Neural cell (in vitro differentiated cells): ENCODE data around the gene POLH. TPM values are rescaled to one million over a fixed set of nuclear protein-coding genes. Genes with fewer than 3 reads are reported as not detected.
"Not testable (repeated sequence)": the region's sequence is repeated elsewhere in the genome, so short reads cannot be mapped to it uniquely, and the experiment has no call there.

Experiments used
- H2AFZ ChIP-seq: fragments of 200-600, 300-800 bp; sonication (generic), shearing (Covaris generic); 2 replicates; pipeline ENCODE4 v1.6.0; 2014; ENCODE audit warnings: low read depth, mild to moderate bottlenecking, antibody characterized with exemption, low read length, moderate library complexity
- H3F3A ChIP-seq: fragments of 200-600 bp; shearing (Covaris generic); 2 replicates; pipeline ENCODE4 v1.6.1; 2016; ENCODE audit warnings: mild to moderate bottlenecking, moderate library complexity, mixed read lengths, antibody characterized with exemption, low read length; ENCODE audit not compliant: insufficient read depth, poor library complexity, severe bottlenecking
- H3K27ac ChIP-seq: fragments of 200-600, 300-800 bp; sonication (generic), shearing (Covaris generic); 2 replicates; pipeline ENCODE4 v1.5.1; 2014; ENCODE audit warnings: mild to moderate bottlenecking, low read length, moderate library complexity
- H3K27me3 ChIP-seq: fragments of 300-800, 200-600 bp; sonication (generic), shearing (Covaris generic); 2 replicates; pipeline ENCODE4 v1.6.0; 2014; ENCODE audit warnings: mild to moderate bottlenecking, low read depth, low read length, moderate library complexity; ENCODE audit not compliant: insufficient read depth
- H3K36me3 ChIP-seq: fragments of 300-800, 200-600 bp; sonication (generic), shearing (Covaris generic); 2 replicates; pipeline ENCODE4 v1.5.1; 2014; ENCODE audit warnings: mild to moderate bottlenecking, antibody characterized with exemption, low read length, moderate library complexity; ENCODE audit not compliant: insufficient read depth
- H3K4me2 ChIP-seq: fragments of 300-800, 200-600 bp; sonication (generic), shearing (Covaris generic); 2 replicates; pipeline ENCODE4 v1.6.0; 2014; ENCODE audit warnings: mild to moderate bottlenecking, low read length
- H3K4me3 ChIP-seq: fragments of 300-800, 200-600 bp; sonication (generic), shearing (Covaris generic); 2 replicates; pipeline ENCODE4 v1.5.1; 2014; ENCODE audit warnings: mild to moderate bottlenecking, low read length, moderate library complexity
- H3K79me2 ChIP-seq: fragments of 200-600 bp; shearing (Covaris generic); replicated peaks from 2 replicates; pipeline ENCODE4 v1.6.0; 2014; ENCODE audit warnings: mild to moderate bottlenecking, low read length, moderate library complexity; ENCODE audit not compliant: insufficient read depth
- H3K9ac ChIP-seq: fragments of 300-800, 200-600 bp; sonication (generic), shearing (Covaris generic); 2 replicates; pipeline ENCODE4 v1.6.1; 2016; ENCODE audit warnings: mild to moderate bottlenecking, low read length, mixed read lengths
- H3K9me2 ChIP-seq: fragments of 200-600 bp; shearing (Covaris generic); 2 replicates; pipeline ENCODE4 v1.6.1; 2016; ENCODE audit warnings: mild to moderate bottlenecking, low read length, mixed read lengths; ENCODE audit not compliant: insufficient read depth
- H3K9me3 ChIP-seq: fragments of 200-600, 300-800 bp; sonication (generic), shearing (Covaris generic); 2 replicates; pipeline ENCODE4 v1.6.1; 2016; ENCODE audit warnings: mild to moderate bottlenecking, mixed run types, low read length, moderate library complexity, mixed read lengths
- H4K20me1 ChIP-seq: fragments of 200-600 bp; shearing (Covaris generic); 2 replicates; pipeline ENCODE4 v1.6.1; 2016; ENCODE audit warnings: mild to moderate bottlenecking, mixed run types; ENCODE audit not compliant: insufficient read depth
- EP300 ChIP-seq: fragments of 450-650 bp; conservative IDR thresholded peaks from 2 replicates; pipeline ENCODE4 v1.6.1; 2014; ENCODE audit warnings: antibody characterized with exemption, mild to moderate bottlenecking, moderate library complexity; ENCODE audit not compliant: poor library complexity, severe bottlenecking
- EZH2 ChIP-seq: fragments of 200-600, 300-800 bp; shearing (Covaris generic), sonication (generic); IDR thresholded peaks from 2 replicates; pipeline ENCODE4 v1.6.1; 2014; ENCODE audit warnings: antibody characterized with exemption, low read length, borderline replicate concordance, mild to moderate bottlenecking; ENCODE audit not compliant: insufficient read depth, poor library complexity, severe bottlenecking
- MXI1 ChIP-seq: fragments of 450-650 bp; conservative IDR thresholded peaks from 2 replicates; pipeline ENCODE4 v1.6.1; 2014; ENCODE audit warnings: antibody characterized with exemption, mild to moderate bottlenecking; ENCODE audit not compliant: poor library complexity, severe bottlenecking
- POLR2AphosphoS5 ChIP-seq: IDR thresholded peaks from 2 replicates; pipeline ENCODE4 v1.6.1; 2012
- RAD21 ChIP-seq: fragments of 450-650 bp; conservative IDR thresholded peaks from 2 replicates; pipeline ENCODE4 v1.6.1; 2014; ENCODE audit warnings: antibody characterized with exemption, mild to moderate bottlenecking, moderate library complexity
- SMC3 ChIP-seq: fragments of 450-650 bp; conservative IDR thresholded peaks from 2 replicates; pipeline ENCODE4 v1.6.1; 2014; ENCODE audit warnings: antibody characterized with exemption, mild to moderate bottlenecking, moderate library complexity; ENCODE audit not compliant: poor library complexity
- TAF1 ChIP-seq: IDR thresholded peaks from 2 replicates; pipeline ENCODE4 v1.6.1; 2012; ENCODE audit warnings: low read depth
- polyA plus RNA-seq: library from polyadenylated mRNA; depleted of rRNA; stranded (reverse); fragments of >200 nt; gene quantifications from 2 replicates; pipeline ENCODE4 v1.2.3, GENCODE V29; 2014
- small RNA-seq, 3 experiments: library from RNA; depleted of rRNA; stranded (forward); fragments of <200 nt; gene quantifications; one replicate each; pipeline ENCODE3, GENCODE V24; 2012
- TF ChIP-seq, protein P1 (sequence below): IDR thresholded peaks from 2 replicates; pipeline ENCODE4 v1.6.1; 2012; ENCODE audit warnings: borderline replicate concordance
- TF ChIP-seq, protein P2 (sequence below): fragments of 450-650 bp; IDR thresholded peaks from 2 replicates; pipeline ENCODE4 v1.5.1; 2014; ENCODE audit warnings: antibody characterized with exemption, mild to moderate bottlenecking, moderate library complexity; ENCODE audit not compliant: poor library complexity, severe bottlenecking

Gene POLH
- polyA plus RNA-seq, 1 donor from 2014 or later, result 6.5 TPM

DNA sequence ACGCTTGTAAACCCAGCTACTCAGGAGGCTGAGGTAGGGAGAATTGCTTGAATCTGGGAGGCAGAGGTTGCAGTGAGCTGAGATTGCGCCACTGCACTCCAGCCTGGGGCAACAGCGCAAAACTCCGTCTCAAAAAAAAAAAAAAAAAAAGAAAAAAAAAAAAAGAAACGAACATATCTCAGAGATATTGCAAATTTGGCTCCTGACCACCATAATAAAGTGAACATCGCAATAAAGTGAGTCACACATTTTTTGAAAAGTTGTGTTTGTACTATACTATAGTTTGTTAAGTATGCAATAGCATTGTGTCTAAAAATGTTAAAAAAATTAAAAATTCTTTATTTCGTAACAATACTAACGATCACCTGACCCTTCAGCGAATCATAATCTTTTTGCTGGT, 82.2 kb downstream of the POLH start:
- Histone ChIP-seq H2AFZ (no peak overlapping the region), H3K9me2 (no peaks in the 10 kb centered on the region), H3K4me3 (no peak overlapping the region), H3K9me3 (no peaks in the 10 kb centered on the region), H3K4me2 (no peak overlapping the region), H4K20me1 (no peaks in the 10 kb centered on the region), H3K27me3 (no peaks in the 10 kb centered on the region), H3F3A (no peaks in the 10 kb centered on the region), H3K9ac (no peak overlapping the region), H3K27ac (no peak overlapping the region), H3K79me2 (no peaks in the 10 kb centered on the region), H3K36me3 (peaks cover 5% of the 10 kb centered on the region)
- no peak for TF ChIP-seq SMC3
- TF ChIP-seq, protein P1, sequence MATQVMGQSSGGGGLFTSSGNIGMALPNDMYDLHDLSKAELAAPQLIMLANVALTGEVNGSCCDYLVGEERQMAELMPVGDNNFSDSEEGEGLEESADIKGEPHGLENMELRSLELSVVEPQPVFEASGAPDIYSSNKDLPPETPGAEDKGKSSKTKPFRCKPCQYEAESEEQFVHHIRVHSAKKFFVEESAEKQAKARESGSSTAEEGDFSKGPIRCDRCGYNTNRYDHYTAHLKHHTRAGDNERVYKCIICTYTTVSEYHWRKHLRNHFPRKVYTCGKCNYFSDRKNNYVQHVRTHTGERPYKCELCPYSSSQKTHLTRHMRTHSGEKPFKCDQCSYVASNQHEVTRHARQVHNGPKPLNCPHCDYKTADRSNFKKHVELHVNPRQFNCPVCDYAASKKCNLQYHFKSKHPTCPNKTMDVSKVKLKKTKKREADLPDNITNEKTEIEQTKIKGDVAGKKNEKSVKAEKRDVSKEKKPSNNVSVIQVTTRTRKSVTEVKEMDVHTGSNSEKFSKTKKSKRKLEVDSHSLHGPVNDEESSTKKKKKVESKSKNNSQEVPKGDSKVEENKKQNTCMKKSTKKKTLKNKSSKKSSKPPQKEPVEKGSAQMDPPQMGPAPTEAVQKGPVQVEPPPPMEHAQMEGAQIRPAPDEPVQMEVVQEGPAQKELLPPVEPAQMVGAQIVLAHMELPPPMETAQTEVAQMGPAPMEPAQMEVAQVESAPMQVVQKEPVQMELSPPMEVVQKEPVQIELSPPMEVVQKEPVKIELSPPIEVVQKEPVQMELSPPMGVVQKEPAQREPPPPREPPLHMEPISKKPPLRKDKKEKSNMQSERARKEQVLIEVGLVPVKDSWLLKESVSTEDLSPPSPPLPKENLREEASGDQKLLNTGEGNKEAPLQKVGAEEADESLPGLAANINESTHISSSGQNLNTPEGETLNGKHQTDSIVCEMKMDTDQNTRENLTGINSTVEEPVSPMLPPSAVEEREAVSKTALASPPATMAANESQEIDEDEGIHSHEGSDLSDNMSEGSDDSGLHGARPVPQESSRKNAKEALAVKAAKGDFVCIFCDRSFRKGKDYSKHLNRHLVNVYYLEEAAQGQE, result no peak
- no peak for TF ChIP-seq POLR2AphosphoS5
- TF ChIP-seq, protein P2, sequence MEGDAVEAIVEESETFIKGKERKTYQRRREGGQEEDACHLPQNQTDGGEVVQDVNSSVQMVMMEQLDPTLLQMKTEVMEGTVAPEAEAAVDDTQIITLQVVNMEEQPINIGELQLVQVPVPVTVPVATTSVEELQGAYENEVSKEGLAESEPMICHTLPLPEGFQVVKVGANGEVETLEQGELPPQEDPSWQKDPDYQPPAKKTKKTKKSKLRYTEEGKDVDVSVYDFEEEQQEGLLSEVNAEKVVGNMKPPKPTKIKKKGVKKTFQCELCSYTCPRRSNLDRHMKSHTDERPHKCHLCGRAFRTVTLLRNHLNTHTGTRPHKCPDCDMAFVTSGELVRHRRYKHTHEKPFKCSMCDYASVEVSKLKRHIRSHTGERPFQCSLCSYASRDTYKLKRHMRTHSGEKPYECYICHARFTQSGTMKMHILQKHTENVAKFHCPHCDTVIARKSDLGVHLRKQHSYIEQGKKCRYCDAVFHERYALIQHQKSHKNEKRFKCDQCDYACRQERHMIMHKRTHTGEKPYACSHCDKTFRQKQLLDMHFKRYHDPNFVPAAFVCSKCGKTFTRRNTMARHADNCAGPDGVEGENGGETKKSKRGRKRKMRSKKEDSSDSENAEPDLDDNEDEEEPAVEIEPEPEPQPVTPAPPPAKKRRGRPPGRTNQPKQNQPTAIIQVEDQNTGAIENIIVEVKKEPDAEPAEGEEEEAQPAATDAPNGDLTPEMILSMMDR, result no peak
- TF ChIP-seq RAD21, result no peak
- no peak for TF ChIP-seq EZH2
- no peak for TF ChIP-seq TAF1
- TF ChIP-seq EP300, result no peak
- no peak for TF ChIP-seq MXI1

DNA sequence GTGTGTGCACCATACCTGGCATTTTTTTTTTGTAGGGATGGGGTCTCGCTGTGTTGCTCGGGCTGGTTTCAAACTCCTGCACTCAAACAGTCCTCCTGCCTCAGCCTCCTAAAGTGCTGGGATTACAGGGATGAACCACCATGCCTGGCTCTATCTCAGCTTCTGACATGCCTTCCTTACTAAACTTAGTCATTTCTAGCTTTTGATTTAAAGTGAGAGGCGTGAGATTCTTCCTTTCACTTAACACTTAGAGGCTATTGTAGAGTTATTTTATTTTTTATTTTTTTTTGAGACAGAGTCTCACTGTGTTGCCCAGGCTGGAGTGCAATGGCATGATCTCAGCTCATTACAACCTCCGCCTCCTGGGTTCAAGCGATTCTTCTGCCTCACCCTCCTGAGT, 87.0 kb downstream of the POLH start:
- not testable (repeated sequence) for H3K4me2 ChIP-seq, H3K9ac ChIP-seq, H4K20me1 ChIP-seq, H3K79me2 ChIP-seq, H3K27me3 ChIP-seq, H3K9me3 ChIP-seq, H3F3A ChIP-seq, H3K4me3 ChIP-seq, H3K36me3 ChIP-seq, H2AFZ ChIP-seq, H3K9me2 ChIP-seq, H3K27ac ChIP-seq

Small RNA genes lying within 50 kb of the gene (small RNA-seq; reads per million reads assigned to genes)
- 0 reads per million in 3 experiments for gene RF00426

Other genes with a start within 250 kb of the POLH start
- gene ZNF318, start 206.5 kb upstream of the POLH start, polyA plus RNA-seq, result 11.7 and 16.1 TPM in 2 replicates
- 22.4 and 29.6 TPM in 2 replicates for gene ABCC10, start 148.6 kb upstream of the POLH start, polyA plus RNA-seq
- 17.2 and 19.8 TPM in 2 replicates for gene DLK2, start 120.6 kb upstream of the POLH start, polyA plus RNA-seq
- 11.4 and 12.6 TPM in 2 replicates for gene TJAP1, start 98.6 kb upstream of the POLH start, polyA plus RNA-seq
- gene LRRC73, start 65.8 kb upstream of the POLH start, polyA plus RNA-seq, result 4.7 and 6.9 TPM in 2 replicates
- gene YIPF3, start 59.3 kb upstream of the POLH start, polyA plus RNA-seq, result 236 and 244 TPM in 2 replicates
- 62.0 and 88.7 TPM in 2 replicates for gene POLR1C, start 59.1 kb upstream of the POLH start, polyA plus RNA-seq
- gene XPO5, start 147 bp upstream of the POLH start, polyA plus RNA-seq, result 28.5 and 36.0 TPM in 2 replicates
- gene GTPBP2, start 53.1 kb downstream of the POLH start, polyA plus RNA-seq, result 103 and 117 TPM in 2 replicates
- gene MAD2L1BP, start 59.7 kb downstream of the POLH start, polyA plus RNA-seq, result 43.2 and 64.2 TPM in 2 replicates
- 0.88 and 1.8 TPM in 2 replicates for gene RSPH9, start 68.9 kb downstream of the POLH start, polyA plus RNA-seq
- 39.6 and 52.4 TPM in 2 replicates for gene MRPS18A, start 111.6 kb downstream of the POLH start, polyA plus RNA-seq
- 7.3 and 7.4 TPM in 2 replicates for gene VEGFA, start 194.0 kb downstream of the POLH start, polyA plus RNA-seq